Measurements from ENCODE around the gene SUN2.

GRCh38 chr22:38775656-38776055 lies 19.9 kb upstream of the SUN2 start:
- TF ChIP-seq CTCF (IDR thresholded peaks at IDR 0.05) = no peak
- no peak for TF ChIP-seq EZH2 (IDR thresholded peaks at IDR 0.05; ENCODE audit: borderline replicate concordance, insufficient read depth, low read depth, low read length, poor library complexity, severe bottlenecking)

Data from B cell (primary cell).